ENCODE results near the gene QARS1.

Gene QARS1

DNA sequence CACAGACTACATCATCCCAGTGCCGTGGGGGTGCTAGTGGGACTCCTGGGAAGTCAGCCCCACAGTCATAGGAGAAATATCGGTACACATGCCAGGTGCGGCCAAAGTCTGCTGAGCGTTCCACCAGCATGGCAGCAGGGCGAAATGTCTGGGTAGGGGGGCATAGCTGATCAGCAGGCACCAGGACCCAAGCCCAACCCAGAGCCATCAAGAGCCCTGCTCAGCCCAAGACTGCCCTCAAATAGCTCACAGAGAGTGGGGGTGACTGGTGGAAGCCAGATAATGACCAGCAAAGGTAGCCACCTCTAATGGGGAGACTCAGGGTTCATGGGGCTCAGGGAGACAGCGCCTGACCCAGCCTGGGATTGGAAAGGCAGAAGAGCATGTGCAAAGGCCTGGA is 27.0 kb upstream of the QARS1 start:
- H4K8ac ChIP-seq (ENCODE audit: low read depth, low read length): no peak overlapping the region
- H2BK120ac ChIP-seq (ENCODE audit: low read depth, low read length): no peak overlapping the region
- H3K56ac ChIP-seq (ENCODE audit: low read length): peak overlapping the region; percentile 96
- H3K4me2 ChIP-seq (ENCODE audit: low read length): no peak overlapping the region
- peak overlapping the region; percentile 88 for H3K9ac ChIP-seq (ENCODE audit: low read length)
- H2AK5ac ChIP-seq (ENCODE audit: low read length): no peak overlapping the region
- peaks cover 6% of the 10 kb centered on the region for H3K4me1 ChIP-seq (ENCODE audit: control insufficient read depth, low read depth, low read length)
- WGBS (ENCODE audit: extremely low coverage, insufficient coverage, low lambda C conversion rate): no CpG with 5 or more reads among the region's 6 CpGs
- no peak overlapping the region for H3K4ac ChIP-seq (ENCODE audit: low read depth, low read length)
- no peak overlapping the region for H3K23ac ChIP-seq (ENCODE audit: low read length)
- H3K36me3 ChIP-seq (ENCODE audit: control insufficient read depth, insufficient read depth, low read length): no peaks in the 10 kb centered on the region
- H3K18ac ChIP-seq (ENCODE audit: low read length): no peak overlapping the region
- H3K27ac ChIP-seq (ENCODE audit: low read depth, low read length): no peak overlapping the region
- no peak overlapping the region for H2BK5ac ChIP-seq (ENCODE audit: low read length)
- no peaks in the 10 kb centered on the region for H3K27me3 ChIP-seq (ENCODE audit: insufficient read depth, low read length, poor library complexity)
- H3K79me1 ChIP-seq (ENCODE audit: low read length): peaks cover 3% of the 10 kb centered on the region
- no peak overlapping the region for H3K4me3 ChIP-seq (ENCODE audit: low read length)
- no peaks in the 10 kb centered on the region for H3K79me2 ChIP-seq (ENCODE audit: control insufficient read depth, insufficient read depth, low read length)
- H4K5ac ChIP-seq (ENCODE audit: low read length): no peak overlapping the region
- no peak for DNase-seq
- no peak overlapping the region for H2BK15ac ChIP-seq (replicated peaks; ENCODE audit: low read depth)

DNA sequence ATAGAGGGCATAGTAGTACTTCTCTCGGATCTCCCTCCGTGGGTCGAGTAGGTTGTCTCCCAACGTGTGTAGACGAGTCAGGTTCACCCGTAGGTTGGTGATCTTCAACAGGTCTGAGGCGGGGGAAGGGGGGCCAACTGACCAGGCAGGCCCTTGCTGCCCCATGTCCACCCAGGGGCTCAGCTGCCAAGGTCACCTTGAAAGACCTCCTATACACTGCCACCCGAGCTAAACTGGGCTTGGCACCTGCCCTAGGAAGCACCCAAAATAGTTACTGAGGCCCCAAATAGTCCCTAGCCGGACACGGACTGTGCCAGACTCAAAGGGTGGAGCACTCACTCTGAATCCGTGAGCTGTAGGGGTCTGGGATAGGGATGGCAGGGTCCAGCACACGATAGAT is 26.5 kb upstream of the QARS1 start:
- Histone ChIP-seq H3K56ac (ENCODE audit: low read length) (no peak overlapping the region), H3K27ac (ENCODE audit: low read depth, low read length) (no peak overlapping the region), H4K5ac (ENCODE audit: low read length) (no peak overlapping the region), H3K4me3 (ENCODE audit: low read length) (no peak overlapping the region), H2AK5ac (ENCODE audit: low read length) (no peak overlapping the region), H4K8ac (ENCODE audit: low read depth, low read length) (no peak overlapping the region), H3K18ac (ENCODE audit: low read length) (no peak overlapping the region), H3K27me3 (ENCODE audit: insufficient read depth, low read length, poor library complexity) (no peaks in the 10 kb centered on the region), H3K36me3 (ENCODE audit: control insufficient read depth, insufficient read depth, low read length) (no peaks in the 10 kb centered on the region), H3K23ac (ENCODE audit: low read length) (no peak overlapping the region), H2BK120ac (ENCODE audit: low read depth, low read length) (no peak overlapping the region), H3K79me1 (ENCODE audit: low read length) (peaks cover 3% of the 10 kb centered on the region), H3K9ac (ENCODE audit: low read length) (no peak overlapping the region), H3K4ac (ENCODE audit: low read depth, low read length) (no peak overlapping the region), H3K79me2 (ENCODE audit: control insufficient read depth, insufficient read depth, low read length) (no peaks in the 10 kb centered on the region), H2BK15ac (replicated peaks; ENCODE audit: low read depth) (no peak overlapping the region), H3K4me1 (ENCODE audit: control insufficient read depth, low read depth, low read length) (peaks cover 6% of the 10 kb centered on the region), H3K4me2 (ENCODE audit: low read length) (no peak overlapping the region), H2BK5ac (ENCODE audit: low read length) (no peak overlapping the region)
- no peak for DNase-seq
- WGBS (ENCODE audit: extremely low coverage, insufficient coverage, low lambda C conversion rate): no CpG with 5 or more reads among the region's 12 CpGs

DNA sequence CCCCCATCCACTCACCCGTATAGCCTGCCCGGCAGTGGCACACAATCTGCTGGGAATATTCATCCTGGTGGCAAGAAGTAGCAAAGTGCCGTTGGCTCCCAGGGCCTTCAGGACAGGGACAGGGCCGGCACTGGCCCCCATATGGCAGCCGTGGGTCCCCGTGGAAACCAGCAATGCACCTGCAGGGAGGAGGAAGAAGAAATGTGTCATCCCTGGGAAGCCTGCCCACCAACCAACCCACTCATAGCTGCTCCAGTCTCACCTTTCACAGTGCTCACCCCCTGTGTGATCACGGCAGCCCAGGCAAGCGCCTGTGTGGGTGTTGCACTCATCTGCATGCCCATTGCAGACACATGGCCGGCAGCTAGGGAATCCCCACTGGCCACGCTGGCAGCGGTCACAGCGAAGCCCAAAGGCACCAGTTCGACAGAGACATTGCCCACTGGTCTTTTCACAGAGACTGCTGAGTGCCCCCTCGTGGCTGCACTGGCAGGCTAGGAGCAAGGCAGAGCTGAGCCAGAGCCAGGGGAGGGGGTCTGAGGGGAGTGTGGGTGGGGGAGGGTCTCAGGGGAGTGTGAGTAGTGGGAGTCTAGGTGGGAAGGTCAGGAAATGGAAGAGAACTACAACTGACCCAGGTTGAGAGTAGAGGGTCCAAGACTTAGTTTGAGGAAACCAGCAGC is 20.6 kb upstream of the QARS1 start:
- Histone ChIP-seq H3K27me3 (ENCODE audit: insufficient read depth, low read length, poor library complexity) (no peaks in the 10 kb centered on the region), H2BK120ac (ENCODE audit: low read depth, low read length) (no peak overlapping the region), H3K79me2 (ENCODE audit: control insufficient read depth, insufficient read depth, low read length) (no peaks in the 10 kb centered on the region), H3K9ac (ENCODE audit: low read length) (no peak overlapping the region), H3K4me2 (ENCODE audit: low read length) (no peak overlapping the region), H3K27ac (ENCODE audit: low read depth, low read length) (no peak overlapping the region), H3K18ac (ENCODE audit: low read length) (no peak overlapping the region), H3K36me3 (ENCODE audit: control insufficient read depth, insufficient read depth, low read length) (peaks cover 3% of the 10 kb centered on the region), H2AK5ac (ENCODE audit: low read length) (no peak overlapping the region), H3K4me1 (ENCODE audit: control insufficient read depth, low read depth, low read length) (no peaks in the 10 kb centered on the region), H3K4me3 (ENCODE audit: low read length) (no peak overlapping the region), H2BK5ac (ENCODE audit: low read length) (no peak overlapping the region), H2BK15ac (replicated peaks; ENCODE audit: low read depth) (no peak overlapping the region), H3K23ac (ENCODE audit: low read length) (no peak overlapping the region), H4K5ac (ENCODE audit: low read length) (no peak overlapping the region), H3K56ac (ENCODE audit: low read length) (no peak overlapping the region), H3K79me1 (ENCODE audit: low read length) (no peaks in the 10 kb centered on the region), H3K4ac (ENCODE audit: low read depth, low read length) (no peak overlapping the region), H4K8ac (ENCODE audit: low read depth, low read length) (no peak overlapping the region)
- WGBS (ENCODE audit: extremely low coverage, insufficient coverage, low lambda C conversion rate): no CpG with 5 or more reads among the region's 14 CpGs
- peak; percentile 13 for DNase-seq

DNA sequence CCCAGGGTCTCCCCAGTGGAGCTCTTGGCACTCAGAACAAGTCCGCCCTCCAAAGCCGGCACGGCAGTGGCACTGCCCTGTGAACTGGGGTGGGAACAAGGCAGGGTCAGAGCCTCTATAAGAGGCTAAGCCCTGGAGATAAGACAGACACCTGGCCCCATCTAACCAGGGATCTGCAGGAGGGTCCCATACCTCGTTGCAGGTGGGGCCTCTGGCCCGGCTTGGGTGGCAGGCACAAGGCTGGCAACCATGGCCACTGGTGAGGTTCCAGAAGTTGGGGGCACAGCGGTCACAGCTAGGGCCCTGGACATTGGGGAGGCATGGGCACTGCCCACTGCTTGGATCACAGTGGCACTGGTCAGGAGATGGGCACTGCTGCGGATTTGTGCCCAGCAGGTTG is 19.6 kb upstream of the QARS1 start:
- Histone ChIP-seq H3K4ac (ENCODE audit: low read depth, low read length) (no peak overlapping the region), H3K79me1 (ENCODE audit: low read length) (peaks cover 7% of the 10 kb centered on the region), H3K18ac (ENCODE audit: low read length) (no peak overlapping the region), H2AK5ac (ENCODE audit: low read length) (no peak overlapping the region), H3K56ac (ENCODE audit: low read length) (no peak overlapping the region), H2BK120ac (ENCODE audit: low read depth, low read length) (no peak overlapping the region), H3K27me3 (ENCODE audit: insufficient read depth, low read length, poor library complexity) (no peaks in the 10 kb centered on the region), H3K4me3 (ENCODE audit: low read length) (no peak overlapping the region), H3K4me2 (ENCODE audit: low read length) (no peak overlapping the region), H3K27ac (ENCODE audit: low read depth, low read length) (no peak overlapping the region), H3K79me2 (ENCODE audit: control insufficient read depth, insufficient read depth, low read length) (peaks cover 7% of the 10 kb centered on the region), H3K9ac (ENCODE audit: low read length) (no peak overlapping the region), H2BK15ac (replicated peaks; ENCODE audit: low read depth) (no peak overlapping the region), H2BK5ac (ENCODE audit: low read length) (no peak overlapping the region), H3K36me3 (ENCODE audit: control insufficient read depth, insufficient read depth, low read length) (peaks cover 3% of the 10 kb centered on the region), H4K8ac (ENCODE audit: low read depth, low read length) (no peak overlapping the region), H3K23ac (ENCODE audit: low read length) (no peak overlapping the region), H3K4me1 (ENCODE audit: control insufficient read depth, low read depth, low read length) (peaks cover 2% of the 10 kb centered on the region), H4K5ac (ENCODE audit: low read length) (no peak overlapping the region)
- WGBS (ENCODE audit: extremely low coverage, insufficient coverage, low lambda C conversion rate): no CpG with 5 or more reads among the region's 7 CpGs
- DNase-seq: no peak

DNA sequence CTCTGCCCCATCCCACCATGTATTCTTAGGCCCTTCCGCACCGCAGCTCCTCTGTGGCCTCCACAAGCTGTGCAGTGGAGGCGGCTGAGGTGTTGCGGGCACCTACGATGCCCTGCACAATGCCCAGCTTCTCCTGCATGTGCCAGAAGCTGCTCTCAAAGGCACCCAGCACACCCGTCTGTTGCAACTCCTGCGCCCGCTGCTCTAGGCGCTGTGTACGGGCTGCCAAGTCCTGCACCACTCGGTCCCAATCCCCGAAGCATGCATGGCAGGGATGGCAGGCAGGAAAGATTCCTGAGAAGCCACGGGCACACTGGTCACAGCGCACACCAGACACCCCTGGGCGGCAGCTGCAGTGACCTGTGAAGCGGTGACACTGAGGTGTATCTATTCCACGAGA is 19.1 kb upstream of the QARS1 start:
- DNase-seq: no peak
- Histone ChIP-seq H3K27me3 (ENCODE audit: insufficient read depth, low read length, poor library complexity) (no peaks in the 10 kb centered on the region), H3K4me3 (ENCODE audit: low read length) (no peak overlapping the region), H2AK5ac (ENCODE audit: low read length) (no peak overlapping the region), H3K79me1 (ENCODE audit: low read length) (peaks cover 7% of the 10 kb centered on the region), H3K4me1 (ENCODE audit: control insufficient read depth, low read depth, low read length) (peaks cover 2% of the 10 kb centered on the region), H3K36me3 (ENCODE audit: control insufficient read depth, insufficient read depth, low read length) (peaks cover 3% of the 10 kb centered on the region), H3K9ac (ENCODE audit: low read length) (no peak overlapping the region), H3K18ac (ENCODE audit: low read length) (no peak overlapping the region), H3K27ac (ENCODE audit: low read depth, low read length) (no peak overlapping the region), H4K5ac (ENCODE audit: low read length) (no peak overlapping the region), H3K4me2 (ENCODE audit: low read length) (no peak overlapping the region), H3K23ac (ENCODE audit: low read length) (no peak overlapping the region), H2BK120ac (ENCODE audit: low read depth, low read length) (no peak overlapping the region), H3K56ac (ENCODE audit: low read length) (no peak overlapping the region), H4K8ac (ENCODE audit: low read depth, low read length) (no peak overlapping the region), H3K79me2 (ENCODE audit: control insufficient read depth, insufficient read depth, low read length) (peaks cover 8% of the 10 kb centered on the region), H3K4ac (ENCODE audit: low read depth, low read length) (no peak overlapping the region), H2BK15ac (replicated peaks; ENCODE audit: low read depth) (no peak overlapping the region), H2BK5ac (ENCODE audit: low read length) (no peak overlapping the region)
- WGBS (ENCODE audit: extremely low coverage, insufficient coverage, low lambda C conversion rate): no CpG with 5 or more reads among the region's 17 CpGs

All from mesendoderm (in vitro differentiated cells).